ENCODE results near the gene SAP30BP. TPM values are rescaled to one million over a fixed set of nuclear protein-coding genes. Genes with fewer than 3 reads are reported as not detected.

SAP30BP gene
- total and polyA plus RNA-seq, 2 of the 13 experiments (the other 11 are each of a cell fraction or from before 2014, with no cell fraction given), result 67.7 to 99.4 TPM

DNA sequence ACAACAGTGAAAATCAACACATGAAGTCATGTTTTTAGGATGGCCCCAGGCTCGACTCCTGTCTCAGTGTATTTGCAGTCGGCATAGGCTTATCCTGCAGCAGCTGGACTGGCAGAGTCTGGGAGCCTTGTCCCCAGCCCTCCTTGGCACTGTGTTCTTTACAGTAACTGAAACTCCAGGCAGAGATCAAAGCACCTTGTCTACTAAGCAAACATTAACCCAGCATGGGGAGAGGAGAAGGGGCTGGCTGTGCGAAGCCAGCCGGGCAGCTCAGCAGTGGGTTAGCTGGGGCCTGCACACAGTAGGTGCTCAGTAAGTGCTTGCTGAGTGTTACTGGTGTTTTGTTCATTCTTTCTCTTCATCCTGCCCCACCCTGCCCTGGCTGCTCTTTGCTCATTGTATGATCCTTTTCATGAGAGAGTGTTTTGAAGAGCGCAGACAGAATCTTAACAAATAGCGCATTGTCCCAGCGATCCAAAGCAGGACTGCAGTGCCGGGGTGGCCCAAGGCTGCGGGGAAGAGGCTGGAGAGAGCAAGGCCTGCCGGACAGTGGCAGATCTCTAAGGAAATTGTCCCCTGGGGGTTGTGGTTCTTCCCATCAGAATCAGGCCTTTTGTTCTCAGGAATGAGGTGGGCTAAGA lies 30.6 kb downstream of the SAP30BP start (continued):
- TF ChIP-seq, protein P1, sequence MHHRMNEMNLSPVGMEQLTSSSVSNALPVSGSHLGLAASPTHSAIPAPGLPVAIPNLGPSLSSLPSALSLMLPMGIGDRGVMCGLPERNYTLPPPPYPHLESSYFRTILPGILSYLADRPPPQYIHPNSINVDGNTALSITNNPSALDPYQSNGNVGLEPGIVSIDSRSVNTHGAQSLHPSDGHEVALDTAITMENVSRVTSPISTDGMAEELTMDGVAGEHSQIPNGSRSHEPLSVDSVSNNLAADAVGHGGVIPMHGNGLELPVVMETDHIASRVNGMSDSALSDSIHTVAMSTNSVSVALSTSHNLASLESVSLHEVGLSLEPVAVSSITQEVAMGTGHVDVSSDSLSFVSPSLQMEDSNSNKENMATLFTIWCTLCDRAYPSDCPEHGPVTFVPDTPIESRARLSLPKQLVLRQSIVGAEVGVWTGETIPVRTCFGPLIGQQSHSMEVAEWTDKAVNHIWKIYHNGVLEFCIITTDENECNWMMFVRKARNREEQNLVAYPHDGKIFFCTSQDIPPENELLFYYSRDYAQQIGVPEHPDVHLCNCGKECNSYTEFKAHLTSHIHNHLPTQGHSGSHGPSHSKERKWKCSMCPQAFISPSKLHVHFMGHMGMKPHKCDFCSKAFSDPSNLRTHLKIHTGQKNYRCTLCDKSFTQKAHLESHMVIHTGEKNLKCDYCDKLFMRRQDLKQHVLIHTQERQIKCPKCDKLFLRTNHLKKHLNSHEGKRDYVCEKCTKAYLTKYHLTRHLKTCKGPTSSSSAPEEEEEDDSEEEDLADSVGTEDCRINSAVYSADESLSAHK (CRISPR knock-in tag; IDR thresholded peaks at IDR 0.05; ENCODE audit: borderline replicate concordance), result no peak
- TF ChIP-seq XRCC5 (optimal IDR thresholded peaks at IDR 0.05; ENCODE audit: low read length) (no peak), RARA (CRISPR knock-in tag; IDR thresholded peaks at IDR 0.05) (no peak; the same call in 1 of the 2 replicates), ATM (IDR thresholded peaks at IDR 0.05; ENCODE audit: borderline replicate concordance) (no peak), ZNF546 (CRISPR knock-in tag; conservative IDR thresholded peaks at IDR 0.05) (no peak), SP2 (CRISPR knock-in tag; IDR thresholded peaks at IDR 0.05) (no peak), ELF4 (CRISPR knock-in tag; IDR thresholded peaks at IDR 0.05; ENCODE audit: borderline replicate concordance) (no peak), IKZF1 (IDR thresholded peaks at IDR 0.05) (no peak), FIP1L1 (IDR thresholded peaks at IDR 0.05; ENCODE audit: borderline replicate concordance, insufficient read depth, low read depth, low read length) (0 out of 2 replicates have a peak, but pooled peaks have one; percentile 88), TAF15 (IDR thresholded peaks at IDR 0.05; ENCODE audit: low read depth, low read length, poor library complexity, severe bottlenecking) (no peak), EZH2 (conservative IDR thresholded peaks at IDR 0.05; ENCODE audit: low read depth, low read length) (no peak), GATA4 (IDR thresholded peaks at IDR 0.05; ENCODE audit: borderline replicate concordance, low read depth) (no peak)
- TF ChIP-seq, protein P2, sequence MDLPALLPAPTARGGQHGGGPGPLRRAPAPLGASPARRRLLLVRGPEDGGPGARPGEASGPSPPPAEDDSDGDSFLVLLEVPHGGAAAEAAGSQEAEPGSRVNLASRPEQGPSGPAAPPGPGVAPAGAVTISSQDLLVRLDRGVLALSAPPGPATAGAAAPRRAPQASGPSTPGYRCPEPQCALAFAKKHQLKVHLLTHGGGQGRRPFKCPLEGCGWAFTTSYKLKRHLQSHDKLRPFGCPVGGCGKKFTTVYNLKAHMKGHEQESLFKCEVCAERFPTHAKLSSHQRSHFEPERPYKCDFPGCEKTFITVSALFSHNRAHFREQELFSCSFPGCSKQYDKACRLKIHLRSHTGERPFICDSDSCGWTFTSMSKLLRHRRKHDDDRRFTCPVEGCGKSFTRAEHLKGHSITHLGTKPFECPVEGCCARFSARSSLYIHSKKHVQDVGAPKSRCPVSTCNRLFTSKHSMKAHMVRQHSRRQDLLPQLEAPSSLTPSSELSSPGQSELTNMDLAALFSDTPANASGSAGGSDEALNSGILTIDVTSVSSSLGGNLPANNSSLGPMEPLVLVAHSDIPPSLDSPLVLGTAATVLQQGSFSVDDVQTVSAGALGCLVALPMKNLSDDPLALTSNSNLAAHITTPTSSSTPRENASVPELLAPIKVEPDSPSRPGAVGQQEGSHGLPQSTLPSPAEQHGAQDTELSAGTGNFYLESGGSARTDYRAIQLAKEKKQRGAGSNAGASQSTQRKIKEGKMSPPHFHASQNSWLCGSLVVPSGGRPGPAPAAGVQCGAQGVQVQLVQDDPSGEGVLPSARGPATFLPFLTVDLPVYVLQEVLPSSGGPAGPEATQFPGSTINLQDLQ (CRISPR knock-in tag; IDR thresholded peaks at IDR 0.05), result no peak
- TF ChIP-seq, protein P3, sequence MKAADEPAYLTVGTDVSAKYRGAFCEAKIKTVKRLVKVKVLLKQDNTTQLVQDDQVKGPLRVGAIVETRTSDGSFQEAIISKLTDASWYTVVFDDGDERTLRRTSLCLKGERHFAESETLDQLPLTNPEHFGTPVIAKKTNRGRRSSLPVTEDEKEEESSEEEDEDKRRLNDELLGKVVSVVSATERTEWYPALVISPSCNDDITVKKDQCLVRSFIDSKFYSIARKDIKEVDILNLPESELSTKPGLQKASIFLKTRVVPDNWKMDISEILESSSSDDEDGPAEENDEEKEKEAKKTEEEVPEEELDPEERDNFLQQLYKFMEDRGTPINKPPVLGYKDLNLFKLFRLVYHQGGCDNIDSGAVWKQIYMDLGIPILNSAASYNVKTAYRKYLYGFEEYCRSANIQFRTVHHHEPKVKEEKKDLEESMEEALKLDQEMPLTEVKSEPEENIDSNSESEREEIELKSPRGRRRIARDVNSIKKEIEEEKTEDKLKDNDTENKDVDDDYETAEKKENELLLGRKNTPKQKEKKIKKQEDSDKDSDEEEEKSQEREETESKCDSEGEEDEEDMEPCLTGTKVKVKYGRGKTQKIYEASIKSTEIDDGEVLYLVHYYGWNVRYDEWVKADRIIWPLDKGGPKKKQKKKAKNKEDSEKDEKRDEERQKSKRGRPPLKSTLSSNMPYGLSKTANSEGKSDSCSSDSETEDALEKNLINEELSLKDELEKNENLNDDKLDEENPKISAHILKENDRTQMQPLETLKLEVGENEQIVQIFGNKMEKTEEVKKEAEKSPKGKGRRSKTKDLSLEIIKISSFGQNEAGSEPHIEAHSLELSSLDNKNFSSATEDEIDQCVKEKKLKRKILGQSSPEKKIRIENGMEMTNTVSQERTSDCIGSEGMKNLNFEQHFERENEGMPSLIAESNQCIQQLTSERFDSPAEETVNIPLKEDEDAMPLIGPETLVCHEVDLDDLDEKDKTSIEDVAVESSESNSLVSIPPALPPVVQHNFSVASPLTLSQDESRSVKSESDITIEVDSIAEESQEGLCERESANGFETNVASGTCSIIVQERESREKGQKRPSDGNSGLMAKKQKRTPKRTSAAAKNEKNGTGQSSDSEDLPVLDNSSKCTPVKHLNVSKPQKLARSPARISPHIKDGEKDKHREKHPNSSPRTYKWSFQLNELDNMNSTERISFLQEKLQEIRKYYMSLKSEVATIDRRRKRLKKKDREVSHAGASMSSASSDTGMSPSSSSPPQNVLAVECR (CRISPR knock-in tag; IDR thresholded peaks at IDR 0.05; ENCODE audit: borderline replicate concordance), result peak; percentile 24; the same call in 1 of the 2 replicates
- TF ChIP-seq, protein P4, sequence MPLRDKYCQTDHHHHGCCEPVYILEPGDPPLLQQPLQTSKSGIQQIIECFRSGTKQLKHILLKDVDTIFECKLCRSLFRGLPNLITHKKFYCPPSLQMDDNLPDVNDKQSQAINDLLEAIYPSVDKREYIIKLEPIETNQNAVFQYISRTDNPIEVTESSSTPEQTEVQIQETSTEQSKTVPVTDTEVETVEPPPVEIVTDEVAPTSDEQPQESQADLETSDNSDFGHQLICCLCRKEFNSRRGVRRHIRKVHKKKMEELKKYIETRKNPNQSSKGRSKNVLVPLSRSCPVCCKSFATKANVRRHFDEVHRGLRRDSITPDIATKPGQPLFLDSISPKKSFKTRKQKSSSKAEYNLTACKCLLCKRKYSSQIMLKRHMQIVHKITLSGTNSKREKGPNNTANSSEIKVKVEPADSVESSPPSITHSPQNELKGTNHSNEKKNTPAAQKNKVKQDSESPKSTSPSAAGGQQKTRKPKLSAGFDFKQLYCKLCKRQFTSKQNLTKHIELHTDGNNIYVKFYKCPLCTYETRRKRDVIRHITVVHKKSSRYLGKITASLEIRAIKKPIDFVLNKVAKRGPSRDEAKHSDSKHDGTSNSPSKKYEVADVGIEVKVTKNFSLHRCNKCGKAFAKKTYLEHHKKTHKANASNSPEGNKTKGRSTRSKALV (CRISPR knock-in tag; IDR thresholded peaks at IDR 0.05), result no peak
- TF ChIP-seq, protein P5, sequence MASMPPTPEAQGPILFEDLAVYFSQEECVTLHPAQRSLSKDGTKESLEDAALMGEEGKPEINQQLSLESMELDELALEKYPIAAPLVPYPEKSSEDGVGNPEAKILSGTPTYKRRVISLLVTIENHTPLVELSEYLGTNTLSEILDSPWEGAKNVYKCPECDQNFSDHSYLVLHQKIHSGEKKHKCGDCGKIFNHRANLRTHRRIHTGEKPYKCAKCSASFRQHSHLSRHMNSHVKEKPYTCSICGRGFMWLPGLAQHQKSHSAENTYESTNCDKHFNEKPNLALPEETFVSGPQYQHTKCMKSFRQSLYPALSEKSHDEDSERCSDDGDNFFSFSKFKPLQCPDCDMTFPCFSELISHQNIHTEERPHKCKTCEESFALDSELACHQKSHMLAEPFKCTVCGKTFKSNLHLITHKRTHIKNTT (CRISPR knock-in tag; IDR thresholded peaks at IDR 0.05), result no peak
